Neural progenitor cell (in vitro differentiated cells): ENCODE data around the gene FATE1.

Experiments used
- CTCF ChIP-seq: fragments of 200-600 bp; sonication (generic); IDR thresholded peaks from 2 replicates; pipeline ENCODE4 v1.5.1; 2017; ENCODE audit warnings: antibody characterized with exemption, mild to moderate bottlenecking
- EZH2phosphoT487 ChIP-seq: fragments of 200-600 bp; sonication (generic); IDR thresholded peaks from 2 replicates; pipeline ENCODE4 v1.6.1; 2017; ENCODE audit warnings: antibody characterized with exemption

- TF ChIP-seq CTCF (no peak), EZH2phosphoT487 (no peak)
Observed at GRCh38 chrX:151750511-151750910, 34.7 kb downstream of the FATE1 start.
